Measurements from ENCODE around the gene IFNA4. TPM values are rescaled to one million over a fixed set of nuclear protein-coding genes. Genes with fewer than 3 reads are reported as not detected.

IFNA4 gene
- total RNA-seq, 1 experiment from 2014 or later: not detected

GRCh38 chr9:21160178-21160577 lies 27.2 kb downstream of the IFNA4 start:
- no peak overlapping the region for H3K4me3 ChIP-seq (replicated peaks in 1 of 2; ENCODE audit: low read depth in 1 of 2, low read length in 2 of 2)
- CTCF ChIA-PET: interaction anchor here (1.0 kb wide), 1 partner anchor 23 kb away, joined by 5 read pairs; no protein-coding TSS in a partner anchor
- no peaks in the 10 kb centered on the region for H3K4me1 ChIP-seq (ENCODE audit: control insufficient read depth in 1 of 2, insufficient read depth in 2 of 2, low read length in 2 of 2)
- no peak overlapping the region for H3K27ac ChIP-seq (ENCODE audit: low read depth, low read length)
- H2AFZ ChIP-seq (ENCODE audit: low read depth, low read length, poor library complexity, severe bottlenecking): no peak overlapping the region
- POLR2A ChIA-PET: no interaction called here
- DNase-seq (ENCODE audit: low read depth, low spot score) (no peak), ATAC-seq (no peak)
- no peaks in the 10 kb centered on the region for H3K9me3 ChIP-seq (ENCODE audit: control insufficient read depth in 1 of 2, insufficient read depth in 1 of 2, low read depth in 1 of 2, low read length in 2 of 2)
- no peaks in the 10 kb centered on the region for H3K79me2 ChIP-seq (ENCODE audit: insufficient read depth, low read length)
- intact Hi-C loops (cut with micrococcal nuclease): no loop called here
- RAD21 ChIA-PET (ENCODE audit: low non-redundant PET in 1 of 2, low total read pairs in 2 of 2, uncharacterized antibody in 2 of 2, unreplicated experiment in 2 of 2): no interaction called here
- no peaks in the 10 kb centered on the region for H4K20me1 ChIP-seq (ENCODE audit: insufficient read depth)
- no peak for TF ChIP-seq ELF1 (IDR thresholded peaks at IDR 0.05; ENCODE audit: borderline replicate concordance, low read depth)
- BruUV-seq (replicated peaks): no TSS peak
- H3K36me3 ChIP-seq (ENCODE audit: control insufficient read depth in 1 of 2, insufficient read depth in 2 of 2, low read length in 2 of 2): no peaks in the 10 kb centered on the region
- H3K27me3 ChIP-seq (ENCODE audit: insufficient read depth, low read length): no peaks in the 10 kb centered on the region
- H3K9me2 ChIP-seq (ENCODE audit: insufficient read depth): no peaks in the 10 kb centered on the region
- H3K9ac ChIP-seq (ENCODE audit: low read length): no peak overlapping the region
- no peak overlapping the region for H3K4me2 ChIP-seq (ENCODE audit: low read length)

- no peak for ATAC-seq
- BruUV-seq (replicated peaks): no TSS peak
- no peak for DNase-seq (ENCODE audit: low read depth, low spot score)
- TF ChIP-seq RAD21 (IDR thresholded peaks at IDR 0.05; ENCODE audit: low read depth) (no peak), SP1 (IDR thresholded peaks at IDR 0.05; ENCODE audit: low read depth) (no peak), CEBPB (IDR thresholded peaks at IDR 0.05; ENCODE audit: low read depth) (no peak), REST (IDR thresholded peaks at IDR 0.05; ENCODE audit: low read depth) (no peak), JUND (IDR thresholded peaks at IDR 0.05) (no peak), EGR1 (IDR thresholded peaks at IDR 0.05; ENCODE audit: low read depth) (no peak), ZBTB33 (IDR thresholded peaks at IDR 0.05; ENCODE audit: extremely low read depth, insufficient replicate concordance, low read length) (no peak), CBX3 (IDR thresholded peaks at IDR 0.05; ENCODE audit: low read depth) (no peak), YY1 (IDR thresholded peaks at IDR 0.05; ENCODE audit: extremely low read depth, insufficient replicate concordance, low read depth, low read length) (no peak), FOSL1 (IDR thresholded peaks at IDR 0.05; ENCODE audit: low read depth) (no peak)
- H3K9me3 ChIP-seq (ENCODE audit: control insufficient read depth in 1 of 2, insufficient read depth in 1 of 2, low read depth in 1 of 2, low read length in 2 of 2): no peaks in the 10 kb centered on the region
- ChIA-PET RAD21 (ENCODE audit: low non-redundant PET in 1 of 2, low total read pairs in 2 of 2, uncharacterized antibody in 2 of 2, unreplicated experiment in 2 of 2) (no interaction called here), CTCF (interaction anchor here (1.0 to 1.5 kb wide), 2 partner anchors 14 to 44 kb away, joined by 3 to 5 read pairs; partner anchors contain the start of gene IFNW1), POLR2A (no interaction called here)
- no peaks in the 10 kb centered on the region for H3K36me3 ChIP-seq (ENCODE audit: control insufficient read depth in 1 of 2, insufficient read depth in 2 of 2, low read length in 2 of 2)
- no peak overlapping the region for H3K4me2 ChIP-seq (ENCODE audit: low read length)
- H2AFZ ChIP-seq (ENCODE audit: low read depth, low read length, poor library complexity, severe bottlenecking): no peak overlapping the region
- H3K9me2 ChIP-seq (ENCODE audit: insufficient read depth): no peaks in the 10 kb centered on the region
- no peaks in the 10 kb centered on the region for H3K79me2 ChIP-seq (ENCODE audit: insufficient read depth, low read length)
- H4K20me1 ChIP-seq (ENCODE audit: insufficient read depth): no peaks in the 10 kb centered on the region
- H3K27me3 ChIP-seq (ENCODE audit: insufficient read depth, low read length): no peaks in the 10 kb centered on the region
- peaks cover 0 to 8% of the 10 kb centered on the region in 2 experiments; a peak in 1 of 4 replicates for H3K4me1 ChIP-seq (ENCODE audit: control insufficient read depth in 1 of 2, insufficient read depth in 2 of 2, low read length in 2 of 2)
- no peak overlapping the region for H3K27ac ChIP-seq (ENCODE audit: low read depth, low read length)
- H3K4me3 ChIP-seq (replicated peaks in 1 of 2; ENCODE audit: low read depth in 1 of 2, low read length in 2 of 2): no peak overlapping the region
- intact Hi-C loops (cut with micrococcal nuclease): no loop called here
- H3K9ac ChIP-seq (ENCODE audit: low read length): no peak overlapping the region
Observed at GRCh38 chr9:21155501-21155900, 31.9 kb downstream of the IFNA4 start.
